Endothelial cell (in vitro differentiated cells): ENCODE results near the gene HMOX2. TPM values are rescaled to one million over a fixed set of nuclear protein-coding genes. Genes with fewer than 3 reads are reported as not detected.

Experiments
- DNase-seq: peaks from one replicate; pipeline ENCODE4 v3.0.0; 2021; ENCODE audit warnings: low spot score
- H3K27ac Mint-ChIP-seq: one replicate; pipeline ENCODE4 v1.8.0; 2021; ENCODE audit warnings: mixed read lengths, inconsistent platforms; ENCODE audit not compliant: unreplicated experiment
- H3K27me3 Mint-ChIP-seq: one replicate; pipeline ENCODE4 v1.8.0; 2021; ENCODE audit warnings: mild to moderate bottlenecking, moderate library complexity, mixed read lengths, inconsistent platforms; ENCODE audit not compliant: unreplicated experiment
- H3K36me3 Mint-ChIP-seq: one replicate; pipeline ENCODE4 v1.8.0; 2021; ENCODE audit warnings: mild to moderate bottlenecking, low read depth, mixed read lengths, inconsistent platforms; ENCODE audit not compliant: unreplicated experiment
- H3K4me1 Mint-ChIP-seq: one replicate; pipeline ENCODE4 v1.8.0; 2021; ENCODE audit warnings: mild to moderate bottlenecking, mixed read lengths, inconsistent platforms; ENCODE audit not compliant: unreplicated experiment
- H3K4me3 Mint-ChIP-seq: one replicate; pipeline ENCODE4 v1.8.0; 2021; ENCODE audit warnings: mild to moderate bottlenecking, mixed read lengths, inconsistent platforms; ENCODE audit not compliant: unreplicated experiment
- H3K9me3 Mint-ChIP-seq: one replicate; pipeline ENCODE4 v1.8.0; 2021; ENCODE audit warnings: mixed read lengths, inconsistent platforms; ENCODE audit not compliant: unreplicated experiment
- total RNA-seq: library from RNA; stranded (reverse); fragmentation: NEBNext Ultra II Directional; extraction: Animal tissue kit (Norgen Biotek cat#: 25700); gene quantifications from one replicate; pipeline ENCODE4 v1.2.1, GENCODE V29; 2021; ENCODE audit not compliant: unreplicated experiment
- TF ChIP-seq, protein P1 (sequence below): fragments of 200-600 bp; sonication (generic); IDR thresholded peaks from one replicate; pipeline ENCODE4 v1.5.0; 2021; ENCODE audit warnings: antibody characterized with exemption; ENCODE audit not compliant: unreplicated experiment

Gene HMOX2
- total RNA-seq, 1 donor from 2014 or later, result 225 TPM

- Mint-ChIP-seq H3K27me3 (peaks cover 6% of the 10 kb centered on the region), H3K36me3 (peaks cover 14% of the 10 kb centered on the region), H3K4me1 (peaks cover 17% of the 10 kb centered on the region), H3K27ac (no peak overlapping the region), H3K4me3 (peak overlapping the region; percentile 4), H3K9me3 (no peaks in the 10 kb centered on the region)
- DNase-seq, result no peak
- TF ChIP-seq, protein P1, sequence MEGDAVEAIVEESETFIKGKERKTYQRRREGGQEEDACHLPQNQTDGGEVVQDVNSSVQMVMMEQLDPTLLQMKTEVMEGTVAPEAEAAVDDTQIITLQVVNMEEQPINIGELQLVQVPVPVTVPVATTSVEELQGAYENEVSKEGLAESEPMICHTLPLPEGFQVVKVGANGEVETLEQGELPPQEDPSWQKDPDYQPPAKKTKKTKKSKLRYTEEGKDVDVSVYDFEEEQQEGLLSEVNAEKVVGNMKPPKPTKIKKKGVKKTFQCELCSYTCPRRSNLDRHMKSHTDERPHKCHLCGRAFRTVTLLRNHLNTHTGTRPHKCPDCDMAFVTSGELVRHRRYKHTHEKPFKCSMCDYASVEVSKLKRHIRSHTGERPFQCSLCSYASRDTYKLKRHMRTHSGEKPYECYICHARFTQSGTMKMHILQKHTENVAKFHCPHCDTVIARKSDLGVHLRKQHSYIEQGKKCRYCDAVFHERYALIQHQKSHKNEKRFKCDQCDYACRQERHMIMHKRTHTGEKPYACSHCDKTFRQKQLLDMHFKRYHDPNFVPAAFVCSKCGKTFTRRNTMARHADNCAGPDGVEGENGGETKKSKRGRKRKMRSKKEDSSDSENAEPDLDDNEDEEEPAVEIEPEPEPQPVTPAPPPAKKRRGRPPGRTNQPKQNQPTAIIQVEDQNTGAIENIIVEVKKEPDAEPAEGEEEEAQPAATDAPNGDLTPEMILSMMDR, result no peak
These were observed 56.0 kb downstream of the HMOX2 start for GRCh38 chr16:4532238-4532637.

DNA sequence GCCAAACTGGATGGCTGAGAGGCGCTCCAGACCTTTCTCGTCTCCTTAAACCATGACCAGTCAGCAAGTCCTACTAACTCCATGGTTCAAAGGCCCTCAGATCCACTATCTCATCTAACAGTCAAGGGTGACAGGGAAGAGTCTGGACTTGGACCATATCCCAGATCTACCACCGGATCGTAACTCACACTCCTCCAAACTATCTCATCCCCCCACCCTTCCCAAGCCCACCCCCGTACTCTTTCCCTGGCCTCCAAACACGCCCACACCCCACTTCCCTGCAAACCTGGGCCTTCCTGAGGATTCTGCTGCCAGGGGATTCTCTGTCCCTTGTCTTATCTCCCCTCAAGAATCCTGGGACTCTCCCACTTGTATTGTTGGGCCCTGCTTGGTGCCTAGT lies 57.3 kb downstream of the HMOX2 start:
- peaks cover 7% of the 10 kb centered on the region for H3K27me3 Mint-ChIP-seq
- peaks cover 17% of the 10 kb centered on the region for H3K4me1 Mint-ChIP-seq
- H3K36me3 Mint-ChIP-seq, result peaks cover 15% of the 10 kb centered on the region
- no peak overlapping the region for H3K27ac Mint-ChIP-seq
- DNase-seq, result no peak
- no peak overlapping the region for H3K4me3 Mint-ChIP-seq
- no peaks in the 10 kb centered on the region for H3K9me3 Mint-ChIP-seq
- TF ChIP-seq, protein P1, result no peak

- Mint-ChIP-seq H3K9me3 (no peaks in the 10 kb centered on the region), H3K27ac (no peak overlapping the region), H3K36me3 (peaks cover 15% of the 10 kb centered on the region), H3K4me3 (no peak overlapping the region), H3K27me3 (peaks cover 13% of the 10 kb centered on the region), H3K4me1 (peaks cover 15% of the 10 kb centered on the region)
- TF ChIP-seq, protein P1, result no peak
- DNase-seq, result no peak
These were observed 58.1 kb downstream of the HMOX2 start for GRCh38 chr16:4534151-4534790.

DNA sequence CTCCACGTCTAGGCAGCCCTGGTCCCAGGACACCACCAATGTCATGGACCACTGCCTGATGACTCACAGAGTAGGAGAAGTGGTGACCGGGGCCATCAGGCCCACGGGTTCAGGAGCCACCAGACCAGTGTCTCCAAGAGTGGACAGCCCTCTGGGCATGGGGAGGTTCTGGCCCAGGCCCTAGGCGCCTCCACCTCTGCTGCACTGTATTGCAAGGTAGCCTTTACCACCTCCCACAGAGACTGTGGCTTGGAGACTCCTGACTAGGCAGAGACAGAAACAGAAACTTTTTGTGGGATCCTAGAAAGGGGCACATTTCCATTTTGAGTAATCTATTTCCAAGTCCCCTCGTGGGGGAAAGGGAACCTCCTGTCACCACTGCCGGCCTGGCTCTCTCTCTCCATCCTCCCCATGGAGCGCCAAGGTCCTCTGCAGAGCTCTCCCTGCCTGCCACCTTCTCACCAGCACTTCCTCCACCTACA lies 59.5 kb downstream of the HMOX2 start:
- Mint-ChIP-seq H3K4me1 (peaks cover 11% of the 10 kb centered on the region), H3K36me3 (peaks cover 21% of the 10 kb centered on the region), H3K4me3 (peak overlapping the region; percentile 8), H3K27me3 (peaks cover 13% of the 10 kb centered on the region), H3K9me3 (peaks cover 8% of the 10 kb centered on the region), H3K27ac (peak overlapping the region; percentile 20)
- TF ChIP-seq, protein P1, result no peak
- DNase-seq, result no peak

GRCh38 chr16:4536391-4537106 lies 60.4 kb downstream of the HMOX2 start:
- Mint-ChIP-seq H3K9me3 (peaks cover 8% of the 10 kb centered on the region), H3K4me3 (peak overlapping the region; percentile 92), H3K27me3 (peaks cover 13% of the 10 kb centered on the region), H3K4me1 (peaks cover 11% of the 10 kb centered on the region), H3K36me3 (peaks cover 21% of the 10 kb centered on the region), H3K27ac (peak overlapping the region; percentile 67)
- TF ChIP-seq, protein P1, result no peak
- DNase-seq, result no peak
